Activated CD8-positive, alpha-beta T cell treated with anti-CD3 and anti-CD28 coated beads for 36 hours (primary cell): ENCODE results near the gene ZWILCH. TPM values are rescaled to one million over a fixed set of nuclear protein-coding genes. Genes with fewer than 3 reads are reported as not detected.

ENCODE experiments used
- ATAC-seq: fragments of 200-7000 bp; cut with Tn5 transposase; one replicate; pipeline ENCODE4 v1.10.0; 2021; ENCODE audit warnings: mild to moderate bottlenecking, moderate library complexity
- CTCF ChIA-PET: fragments of 350-600 bp; sonication (Branson Sonifier 250); formaldehyde crosslinking; loops from one replicate; lab custom pipeline; 2021; ENCODE audit warnings: antibody characterized with exemption; lab: Charles Lee
- POLR2A ChIA-PET: fragments of 350-600 bp; sonication (Branson Sonifier 250); formaldehyde crosslinking; loops from one replicate; lab custom pipeline; 2021; ENCODE audit warnings: antibody characterized with exemption; lab: Charles Lee
- DNase-seq: peaks from one replicate; pipeline ENCODE4 v3.0.0-alpha.2; 2020
- H3K27ac Mint-ChIP-seq: one replicate; pipeline ENCODE4 v1.8.0; 2021; ENCODE audit warnings: mild to moderate bottlenecking, mixed read lengths
- H3K27me3 Mint-ChIP-seq: one replicate; pipeline ENCODE4 v1.8.0; 2021; ENCODE audit warnings: mixed read lengths
- H3K36me3 Mint-ChIP-seq: one replicate; pipeline ENCODE4 v1.8.0; 2021; ENCODE audit warnings: low read depth, mixed read lengths
- H3K4me1 Mint-ChIP-seq: one replicate; pipeline ENCODE4 v1.8.0; 2021; ENCODE audit warnings: low read depth, mixed read lengths
- H3K4me3 Mint-ChIP-seq: one replicate; pipeline ENCODE4 v1.8.0; 2021; ENCODE audit warnings: mild to moderate bottlenecking, moderate library complexity, mixed read lengths
- H3K9me3 Mint-ChIP-seq: one replicate; pipeline ENCODE4 v1.8.0; 2021; ENCODE audit warnings: mixed read lengths
- CTCF ChIP-seq: fragments of 200-600 bp; IDR thresholded peaks from one replicate; pipeline ENCODE4 v1.8.0; 2022; ENCODE audit warnings: antibody characterized with exemption, mild to moderate bottlenecking
- intact Hi-C: fragments of 100-400 bp; cut with micrococcal nuclease; formaldehyde crosslinking; loops from one replicate; pipeline ENCODE4 v1.10.0; 2022
- total RNA-seq, 2 experiments: library from RNA; stranded (reverse); gene quantifications; one replicate each; pipeline ENCODE4 v1.2.3, GENCODE V29; 2021

Gene ZWILCH
- total RNA-seq, 2 experiments from 2014 or later: 29.9 to 30.2 TPM

- Mint-ChIP-seq H3K4me3 (no peak overlapping the region), H3K36me3 (no peaks in the 10 kb centered on the region), H3K27me3 (no peaks in the 10 kb centered on the region), H3K9me3 (no peaks in the 10 kb centered on the region), H3K27ac (no peak overlapping the region), H3K4me1 (peaks cover 16% of the 10 kb centered on the region)
- POLR2A ChIA-PET: no interaction called here
- TF ChIP-seq CTCF: no peak
- intact Hi-C loops: no loop called here
- CTCF ChIA-PET: no interaction called here
- ATAC-seq (no peak), DNase-seq (no peak)
Measured at GRCh38 chr15:66574596-66574950, 69.4 kb downstream of the ZWILCH start.

- intact Hi-C loops: no loop called here
- ATAC-seq (peak; percentile 94), DNase-seq (peak; percentile 18)
- peak overlapping the region; percentile 68 for H3K27ac Mint-ChIP-seq
- ChIA-PET POLR2A (interaction anchor here (1.0 kb wide), 1 partner anchor 13 kb away, joined by 3 read pairs; the partner anchor contains the start of gene LCTL), CTCF (interaction anchor here (1.3 kb wide), 1 partner anchor 11 kb away, joined by 5 read pairs; no protein-coding TSS in a partner anchor)
- no peak for TF ChIP-seq CTCF
- no peaks in the 10 kb centered on the region for H3K9me3 Mint-ChIP-seq
- no peaks in the 10 kb centered on the region for H3K27me3 Mint-ChIP-seq
- H3K4me1 Mint-ChIP-seq: peaks cover 14% of the 10 kb centered on the region
- no peak overlapping the region for H3K4me3 Mint-ChIP-seq
- H3K36me3 Mint-ChIP-seq: no peaks in the 10 kb centered on the region
Measured at GRCh38 chr15:66578286-66578875, 73.3 kb downstream of the ZWILCH start.

GRCh38 chr15:66580643-66581042 is 75.5 kb downstream of the ZWILCH start:
- intact Hi-C loops: no loop called here
- CTCF ChIA-PET: interaction anchor here (1.2 to 1.6 kb wide), 2 partner anchors 14 to 271 kb away, joined by 4 read pairs; no protein-coding TSS in a partner anchor
- ATAC-seq: no peak
- Mint-ChIP-seq H3K36me3 (no peaks in the 10 kb centered on the region), H3K27ac (no peak overlapping the region), H3K4me3 (no peak overlapping the region), H3K27me3 (no peaks in the 10 kb centered on the region), H3K4me1 (peaks cover 10% of the 10 kb centered on the region), H3K9me3 (no peaks in the 10 kb centered on the region)
- POLR2A ChIA-PET: no interaction called here
- no peak for TF ChIP-seq CTCF
- no peak for DNase-seq

- ChIA-PET POLR2A (no interaction called here), CTCF (no interaction called here)
- peaks cover 1% of the 10 kb centered on the region for H3K27me3 Mint-ChIP-seq
- H3K27ac Mint-ChIP-seq: no peak overlapping the region
- DNase-seq: no peak
- H3K4me3 Mint-ChIP-seq: no peak overlapping the region
- ATAC-seq: no peak
- H3K9me3 Mint-ChIP-seq: no peaks in the 10 kb centered on the region
- intact Hi-C loops: no loop called here
- H3K36me3 Mint-ChIP-seq: no peaks in the 10 kb centered on the region
- peaks cover 10% of the 10 kb centered on the region for H3K4me1 Mint-ChIP-seq
- no peak for TF ChIP-seq CTCF
Measured at GRCh38 chr15:66581972-66582537, 76.9 kb downstream of the ZWILCH start.
